RPMI8226 (cell line): Measurements from ENCODE around the gene MICALL2.

Source experiments
- DNase-seq: peaks from one replicate; pipeline ENCODE4 v3.0.0-alpha.2; 2015

The MICALL2 gene

DNA sequence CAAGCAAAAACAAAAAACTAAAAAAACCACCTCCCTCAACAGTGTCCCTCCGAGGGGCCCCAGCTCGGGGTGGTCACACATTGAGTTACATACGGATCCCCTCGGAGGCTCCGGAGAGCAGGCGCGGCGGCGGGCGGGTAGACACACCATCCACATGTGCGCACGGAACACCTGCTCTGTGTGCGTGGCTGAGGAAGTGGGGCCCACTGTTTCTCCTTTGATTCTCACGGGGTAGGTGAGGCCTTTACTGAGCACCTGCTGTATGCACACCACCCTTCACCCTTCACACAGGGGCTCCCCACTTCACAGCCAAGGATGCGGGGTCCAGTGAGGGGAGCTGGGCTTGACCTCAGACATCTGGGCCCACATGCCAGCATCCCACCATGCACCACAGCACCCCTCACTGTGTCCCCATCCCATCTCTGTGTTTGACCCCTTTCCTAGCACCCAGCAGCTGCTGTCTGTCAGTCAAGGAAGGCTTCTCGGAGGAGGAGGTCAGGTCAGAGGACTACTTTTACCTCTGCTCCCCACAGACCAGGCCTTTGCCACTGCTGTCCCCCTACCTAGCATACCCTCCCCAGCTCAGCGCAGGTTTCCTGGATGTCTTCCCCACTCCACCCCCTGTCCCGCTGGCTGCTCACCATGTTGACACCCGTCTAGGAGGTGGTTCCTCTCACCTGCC lies 71.1 kb downstream of the MICALL2 start:
- DNase-seq, result no peak

DNA sequence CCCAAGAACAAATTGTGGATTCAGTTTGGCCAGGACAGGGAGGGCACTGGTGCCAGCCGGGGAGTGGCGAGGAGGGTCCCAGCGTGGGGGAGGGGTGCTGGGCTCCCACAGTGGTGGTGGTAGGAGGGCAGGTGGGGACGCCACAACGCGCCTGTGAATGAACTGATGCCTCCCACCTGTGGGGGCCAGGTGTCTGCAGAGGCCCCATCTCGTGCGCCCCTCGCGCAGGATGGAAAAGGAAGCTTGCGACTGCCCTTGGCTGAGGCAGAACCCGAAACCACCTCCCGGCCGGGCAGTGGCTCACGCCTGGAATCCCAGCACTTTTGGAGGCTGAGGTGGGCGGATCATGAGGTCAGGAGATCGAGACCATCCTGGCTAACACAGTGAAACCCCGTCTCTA lies 72.0 kb downstream of the MICALL2 start:
- DNase-seq, result no peak

DNA sequence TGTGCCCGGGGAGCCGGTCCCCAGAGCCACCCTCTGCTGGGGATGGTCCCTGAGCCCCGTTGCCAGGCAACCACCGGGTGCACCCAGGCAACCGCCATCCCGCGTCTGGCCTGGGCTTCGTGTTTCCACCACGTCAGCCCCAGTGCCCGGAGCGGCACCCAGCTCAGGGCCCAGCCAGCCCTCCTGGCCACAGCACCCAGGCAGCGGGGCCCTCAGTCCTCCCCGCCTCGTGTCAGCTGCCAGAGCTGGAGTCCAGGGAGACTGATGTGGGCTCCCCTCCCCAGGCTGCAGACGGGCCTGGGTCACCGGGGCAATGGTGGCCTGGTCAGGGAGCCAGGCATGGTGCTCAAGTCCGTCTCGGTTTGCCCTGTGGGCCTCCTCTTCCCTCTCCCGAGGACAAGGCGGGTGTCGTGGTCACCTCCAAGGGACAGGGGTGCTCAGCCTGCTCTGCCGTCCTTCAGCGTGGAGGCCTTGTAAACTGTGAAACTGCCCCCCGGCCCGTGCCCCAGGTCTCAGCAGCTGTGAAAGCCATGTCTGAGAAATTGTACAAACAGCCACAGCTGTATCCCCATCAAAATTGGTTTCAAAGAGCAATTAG lies 72.5 kb downstream of the MICALL2 start:
- DNase-seq, result peak; percentile 68

DNA sequence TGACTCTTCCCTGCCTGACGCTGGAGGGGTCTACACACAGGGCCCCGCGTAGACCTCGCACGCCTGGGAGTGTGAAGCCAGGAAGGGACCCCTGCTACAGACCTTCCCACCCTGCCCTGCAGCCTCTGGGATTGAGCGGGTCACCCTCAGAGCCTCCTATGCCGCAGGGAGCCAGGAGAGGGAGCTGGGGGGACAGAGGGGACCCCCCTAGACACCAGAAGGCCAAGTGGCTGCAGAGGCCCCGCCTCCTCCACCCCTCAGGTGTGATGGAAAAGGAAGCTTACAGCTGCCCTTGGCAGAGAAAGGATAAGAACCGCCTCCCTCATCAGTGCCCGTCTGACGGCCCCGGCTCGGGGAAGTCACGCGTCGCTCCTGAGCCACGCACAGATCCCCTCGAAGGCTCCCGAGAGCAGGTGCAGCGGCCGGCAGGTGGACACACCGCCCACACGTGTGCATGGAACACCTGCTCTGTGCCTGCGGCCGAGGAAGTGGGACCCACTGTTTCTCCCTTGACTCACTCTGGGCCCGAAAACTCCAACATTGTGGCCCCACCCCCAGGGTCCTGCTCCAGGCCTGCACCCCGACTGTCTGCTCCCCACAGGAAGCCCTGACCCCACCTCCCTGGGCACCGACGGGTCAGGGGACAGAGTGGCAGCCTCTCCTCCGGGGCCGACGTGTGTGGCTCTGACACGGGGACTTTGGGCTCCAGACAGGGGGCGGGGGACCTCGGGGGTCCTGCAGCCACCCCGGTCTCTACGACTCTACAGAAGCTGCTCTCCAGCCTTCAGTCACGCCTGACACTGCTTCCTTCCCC lies 73.3 kb downstream of the MICALL2 start:
- DNase-seq, result peak; percentile 47

DNA sequence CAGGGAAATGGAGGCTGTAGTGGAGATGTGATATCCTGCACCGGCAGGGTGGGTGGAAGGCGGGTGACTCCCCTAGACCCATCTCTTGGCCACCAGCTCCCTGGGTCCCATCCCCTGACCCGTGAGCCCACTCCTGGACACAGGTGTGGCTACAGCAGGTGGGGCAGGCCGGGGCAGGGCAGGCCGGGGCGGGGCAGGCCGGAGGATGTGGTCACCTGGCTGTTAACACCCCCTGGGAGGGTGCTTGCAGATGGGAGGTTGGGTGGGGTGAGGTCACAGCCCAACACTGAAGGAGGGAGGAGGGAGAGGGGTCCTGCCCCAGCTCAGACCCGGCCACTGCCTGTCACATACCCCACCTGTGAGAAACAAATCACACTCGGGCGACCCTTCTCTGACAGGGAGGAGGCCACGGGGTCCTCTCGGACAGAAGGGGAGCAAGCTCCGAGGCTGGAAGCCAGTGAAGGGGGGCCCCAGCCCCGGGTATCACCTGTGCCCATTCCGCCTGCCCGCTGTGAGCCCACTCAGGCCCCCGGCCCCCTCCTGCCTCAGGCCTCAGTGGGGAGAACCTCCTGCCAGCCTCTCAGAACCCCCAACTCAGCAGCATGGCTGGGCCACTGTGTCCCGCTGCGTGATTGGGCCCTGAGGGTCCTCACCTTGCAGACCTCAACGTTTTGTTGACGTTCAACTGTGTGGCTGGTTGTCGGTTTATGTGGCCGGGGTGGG lies 74.0 kb downstream of the MICALL2 start:
- DNase-seq, result no peak
